Stimulated activated CD4-positive, alpha-beta T cell treated with anti-CD3 and anti-CD28 coated beads, Interleukin-4, amount 100 ng/mL, for 1 hour (primary cell): ENCODE results near the gene LHX1.

ENCODE experiments used
- DNase-seq: peaks from one replicate; pipeline ENCODE4 v3.0.0-alpha.2; 2020

LHX1 gene

GRCh38 chr17:36975922-36976515 lies 38.7 kb downstream of the LHX1 start:
- DNase-seq: no peak

DNA sequence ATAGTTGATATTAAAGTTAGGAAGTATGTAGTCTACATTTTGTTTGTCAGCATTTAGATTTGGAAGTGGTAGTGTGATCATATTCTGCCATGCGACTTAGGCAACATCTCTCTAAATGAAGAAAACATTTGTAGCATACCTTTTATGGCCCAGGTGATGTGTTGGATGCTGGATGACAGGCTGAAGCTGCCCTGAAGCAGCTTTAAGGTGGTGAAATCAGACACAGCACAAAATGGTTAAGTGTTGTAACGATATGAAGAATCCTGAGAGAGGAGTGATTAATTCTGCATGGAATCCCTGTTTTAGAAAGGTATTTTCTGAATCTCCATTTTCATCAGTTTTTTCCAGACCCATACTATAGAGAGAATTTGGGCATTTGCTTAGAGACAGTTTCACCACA lies 39.8 kb downstream of the LHX1 start:
- DNase-seq: no peak

GRCh38 chr17:36977568-36977967 lies 40.3 kb downstream of the LHX1 start:
- no peak for DNase-seq

DNA sequence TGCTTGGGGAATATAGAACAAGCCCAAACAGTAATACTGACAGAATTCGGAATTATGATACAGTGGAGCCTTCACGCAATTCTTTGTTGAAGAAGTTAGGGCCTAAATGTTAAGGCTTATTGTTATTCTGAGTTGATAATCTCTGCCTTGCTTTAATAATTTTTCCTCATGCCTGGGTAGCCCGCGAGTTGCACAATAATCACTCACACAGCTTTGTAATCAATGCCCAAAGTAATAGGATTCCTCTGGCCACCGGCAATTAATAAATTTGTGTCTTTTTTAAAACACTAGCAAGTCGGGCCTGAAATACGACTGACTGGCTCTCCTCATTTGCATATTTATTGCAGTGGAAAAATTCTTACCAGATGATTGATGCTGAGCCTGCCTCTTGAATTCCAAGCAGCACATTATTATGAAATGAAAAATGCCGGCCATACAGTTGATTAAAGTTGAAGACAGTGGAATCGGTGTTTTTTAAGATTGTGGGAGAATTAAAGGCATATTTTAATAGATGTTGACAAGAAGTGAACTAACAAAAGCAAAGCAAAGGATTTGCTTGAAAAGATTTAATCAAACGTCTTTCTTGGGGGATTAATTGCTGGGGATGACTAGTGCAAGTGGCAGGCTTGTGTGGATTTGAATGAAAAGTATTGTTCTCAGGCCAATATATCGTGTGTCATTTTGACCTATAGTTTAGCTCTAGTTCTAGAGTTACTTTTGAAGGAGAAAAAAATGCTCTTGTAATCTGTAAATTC lies 41.7 kb downstream of the LHX1 start:
- DNase-seq: no peak

GRCh38 chr17:36979565-36979941 lies 42.3 kb downstream of the LHX1 start:
- DNase-seq: no peak

DNA sequence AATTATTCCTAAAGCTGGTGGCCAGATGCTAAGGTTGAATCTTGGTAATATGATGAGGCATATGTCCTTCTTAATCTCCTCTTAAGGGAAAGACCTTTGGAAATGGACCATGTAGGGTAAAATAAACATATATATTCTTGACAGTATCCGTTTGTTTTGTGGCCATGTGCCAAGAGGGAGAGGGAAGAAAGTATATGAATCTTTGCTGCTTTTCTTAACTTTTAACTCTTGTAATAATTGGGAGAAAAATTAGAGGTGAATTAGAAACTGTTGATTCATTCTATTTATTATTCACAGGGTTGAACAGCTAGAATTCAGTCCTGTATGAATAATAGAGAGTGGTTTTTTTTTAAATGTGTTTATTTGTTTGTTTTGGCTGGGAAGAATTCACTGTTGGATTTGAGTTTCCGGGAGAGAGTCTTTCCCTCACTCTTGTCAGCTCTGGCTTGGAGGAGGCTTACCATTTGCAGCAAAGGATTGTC lies 43.0 kb downstream of the LHX1 start:
- DNase-seq: no peak

DNA sequence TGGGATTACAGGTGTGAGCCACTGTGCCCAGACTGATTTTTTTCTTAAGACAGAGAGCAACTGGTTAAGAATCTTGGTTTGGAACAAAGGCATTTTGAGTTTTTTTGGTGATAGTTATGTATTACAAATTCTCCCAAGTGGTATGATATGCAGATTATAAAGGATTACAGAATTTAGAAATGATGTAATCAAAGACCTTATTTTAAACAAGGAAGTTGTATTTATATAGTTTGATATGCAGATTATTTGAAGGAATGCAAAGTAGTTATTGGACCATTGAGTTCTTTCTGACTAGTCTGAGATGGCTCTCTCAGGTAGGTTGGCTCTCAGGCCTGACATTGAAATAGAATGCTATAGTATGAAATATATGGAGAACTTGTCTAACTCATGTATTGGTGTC lies 46.3 kb downstream of the LHX1 start:
- no peak for DNase-seq

- DNase-seq: no peak
These were observed 51.9 kb downstream of the LHX1 start for GRCh38 chr17:36989173-36989572.

DNA sequence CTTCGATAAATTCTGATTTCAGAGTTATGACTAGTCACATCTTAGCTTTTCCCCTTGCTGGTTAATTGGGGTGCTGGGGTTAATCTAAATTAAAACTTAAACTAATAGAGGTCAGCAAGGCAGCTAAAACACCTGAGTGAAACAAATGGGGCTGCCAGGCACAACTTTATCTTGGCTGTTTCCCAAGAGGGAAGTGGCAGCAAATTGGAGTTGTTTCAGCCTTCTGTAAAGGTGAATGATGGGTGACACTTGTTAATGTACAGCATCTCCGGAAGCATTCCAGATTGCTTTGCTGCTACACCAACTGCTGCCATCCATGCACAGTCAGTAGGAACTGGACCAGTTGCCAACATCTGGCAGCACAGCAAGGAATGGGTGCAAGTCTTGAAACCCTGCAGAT lies 55.4 kb downstream of the LHX1 start:
- DNase-seq: no peak

DNA sequence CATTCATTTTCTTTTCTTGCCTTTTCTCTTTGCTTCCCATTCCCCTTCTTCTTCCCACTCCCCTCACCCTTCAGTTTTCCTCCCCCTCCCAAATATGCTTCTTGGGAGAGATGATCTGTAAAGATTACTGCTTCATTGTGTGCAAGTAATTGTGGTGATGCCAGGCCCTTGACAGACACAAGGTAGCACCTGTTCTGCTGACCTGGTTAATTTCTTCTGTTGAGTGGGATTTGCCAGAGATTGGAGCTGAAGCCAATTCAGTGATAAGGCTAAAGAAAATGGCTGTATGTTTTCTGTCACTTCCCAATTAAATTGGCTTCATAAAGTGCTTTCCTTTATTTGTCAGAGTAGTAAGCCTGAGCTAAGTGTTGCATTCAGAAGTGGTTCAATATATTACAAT lies 56.0 kb downstream of the LHX1 start:
- no peak for DNase-seq
